ENCODE results near the gene RPL29.

RPL29 gene

DNA sequence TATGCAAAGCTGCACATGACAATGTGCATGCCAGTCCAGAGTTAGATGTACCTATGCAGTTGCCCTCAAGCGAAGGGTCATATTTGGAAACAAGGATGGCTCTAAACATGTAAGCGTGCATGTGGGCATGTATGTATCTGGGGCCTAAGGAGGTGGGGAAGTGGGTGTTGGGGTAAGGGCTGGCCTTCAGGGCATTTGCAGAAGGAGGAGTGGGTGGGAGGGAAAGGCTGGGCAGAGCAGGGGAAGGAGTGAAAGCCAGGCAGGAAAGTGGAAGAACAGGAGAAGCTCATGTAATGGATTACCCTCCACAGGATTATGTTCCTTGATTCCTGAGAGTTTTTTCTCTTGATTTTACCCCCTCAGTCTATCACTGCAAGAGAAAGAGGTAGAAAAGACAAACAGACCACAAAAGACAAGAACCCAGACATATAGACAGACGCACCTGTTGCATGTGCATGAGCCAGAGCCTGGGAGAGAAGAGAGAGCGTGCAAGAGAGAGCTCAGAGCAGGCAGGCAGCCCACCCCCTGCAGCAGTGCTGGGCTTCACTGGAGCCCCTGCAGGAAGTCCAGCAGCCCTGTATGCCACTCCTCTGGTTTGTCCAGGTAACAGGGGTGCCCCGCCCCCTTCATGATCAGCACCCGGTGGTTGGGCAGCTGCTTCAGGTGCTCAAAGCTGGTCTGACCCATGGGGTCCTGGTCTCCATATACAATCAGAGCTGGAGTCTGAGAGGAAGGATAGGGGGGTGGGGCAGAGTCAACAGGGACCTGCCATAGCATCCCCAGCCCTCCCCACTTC is 26.6 kb downstream of the RPL29 start:
- 0 out of 2 replicates have a peak, but pooled peaks have one; percentile 35 for TF ChIP-seq ZBTB7A (IDR thresholded peaks at IDR 0.05; ENCODE audit: low read depth)
- no peak for TF ChIP-seq RAD21 (IDR thresholded peaks at IDR 0.05; ENCODE audit: low read depth)
- no peak for TF ChIP-seq EGR1 (IDR thresholded peaks at IDR 0.05)

DNA sequence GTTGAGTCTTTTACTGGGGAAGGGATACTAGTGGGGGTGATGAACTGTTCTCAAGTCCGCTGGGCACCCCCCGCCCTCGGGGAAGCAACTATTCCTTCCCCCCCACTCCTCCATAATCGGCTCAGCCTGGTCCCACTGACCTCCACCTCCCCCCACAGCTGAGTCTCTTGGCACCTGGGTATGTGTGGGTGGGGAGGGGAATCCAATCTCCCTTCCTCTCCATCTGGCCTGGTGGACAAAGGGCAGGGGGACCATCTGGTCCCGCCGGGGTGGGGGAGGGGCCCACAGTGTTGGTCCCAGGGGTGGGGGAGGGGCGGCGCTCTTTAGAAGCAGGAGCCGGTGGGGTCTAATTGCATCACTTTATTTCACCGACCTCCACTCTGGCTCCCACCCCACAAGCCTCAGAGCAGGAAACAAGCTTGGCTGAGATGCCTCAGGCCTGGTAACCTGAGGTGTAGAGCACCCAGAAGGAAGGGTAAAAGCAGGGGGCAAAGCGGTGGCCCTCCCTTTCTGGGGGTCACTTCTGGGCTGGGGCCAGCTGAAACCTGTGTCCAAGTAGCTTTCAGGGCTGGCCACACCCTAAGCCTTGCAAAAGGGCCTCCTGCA is 27.4 kb downstream of the RPL29 start:
- TF ChIP-seq FOXM1 (IDR thresholded peaks at IDR 0.05; ENCODE audit: borderline replicate concordance, low read depth) = no peak
- TF ChIP-seq TEAD4 (IDR thresholded peaks at IDR 0.05) = no peak
- TF ChIP-seq, protein P1, sequence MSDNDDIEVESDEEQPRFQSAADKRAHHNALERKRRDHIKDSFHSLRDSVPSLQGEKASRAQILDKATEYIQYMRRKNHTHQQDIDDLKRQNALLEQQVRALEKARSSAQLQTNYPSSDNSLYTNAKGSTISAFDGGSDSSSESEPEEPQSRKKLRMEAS (IDR thresholded peaks at IDR 0.05) = no peak
- TF ChIP-seq ZBTB7A (IDR thresholded peaks at IDR 0.05; ENCODE audit: low read depth) = no peak
- no peak for TF ChIP-seq EP300 (IDR thresholded peaks at IDR 0.05; ENCODE audit: borderline replicate concordance)
- no peak for TF ChIP-seq CEBPB (IDR thresholded peaks at IDR 0.05)
- 0 out of 2 replicates have a peak, but pooled peaks have one; percentile 17 for TF ChIP-seq TCF12 (IDR thresholded peaks at IDR 0.05; ENCODE audit: low read depth)
- TF ChIP-seq, protein P2, sequence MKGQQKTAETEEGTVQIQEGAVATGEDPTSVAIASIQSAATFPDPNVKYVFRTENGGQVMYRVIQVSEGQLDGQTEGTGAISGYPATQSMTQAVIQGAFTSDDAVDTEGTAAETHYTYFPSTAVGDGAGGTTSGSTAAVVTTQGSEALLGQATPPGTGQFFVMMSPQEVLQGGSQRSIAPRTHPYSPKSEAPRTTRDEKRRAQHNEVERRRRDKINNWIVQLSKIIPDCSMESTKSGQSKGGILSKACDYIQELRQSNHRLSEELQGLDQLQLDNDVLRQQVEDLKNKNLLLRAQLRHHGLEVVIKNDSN (IDR thresholded peaks at IDR 0.05) = no peak
- no peak for TF ChIP-seq CREB1 (IDR thresholded peaks at IDR 0.05; ENCODE audit: low read depth)
- TF ChIP-seq EGR1 (IDR thresholded peaks at IDR 0.05) = 0 out of 2 replicates have a peak, but pooled peaks have one; percentile 19
- no peak for TF ChIP-seq RAD21 (IDR thresholded peaks at IDR 0.05; ENCODE audit: low read depth)

DNA sequence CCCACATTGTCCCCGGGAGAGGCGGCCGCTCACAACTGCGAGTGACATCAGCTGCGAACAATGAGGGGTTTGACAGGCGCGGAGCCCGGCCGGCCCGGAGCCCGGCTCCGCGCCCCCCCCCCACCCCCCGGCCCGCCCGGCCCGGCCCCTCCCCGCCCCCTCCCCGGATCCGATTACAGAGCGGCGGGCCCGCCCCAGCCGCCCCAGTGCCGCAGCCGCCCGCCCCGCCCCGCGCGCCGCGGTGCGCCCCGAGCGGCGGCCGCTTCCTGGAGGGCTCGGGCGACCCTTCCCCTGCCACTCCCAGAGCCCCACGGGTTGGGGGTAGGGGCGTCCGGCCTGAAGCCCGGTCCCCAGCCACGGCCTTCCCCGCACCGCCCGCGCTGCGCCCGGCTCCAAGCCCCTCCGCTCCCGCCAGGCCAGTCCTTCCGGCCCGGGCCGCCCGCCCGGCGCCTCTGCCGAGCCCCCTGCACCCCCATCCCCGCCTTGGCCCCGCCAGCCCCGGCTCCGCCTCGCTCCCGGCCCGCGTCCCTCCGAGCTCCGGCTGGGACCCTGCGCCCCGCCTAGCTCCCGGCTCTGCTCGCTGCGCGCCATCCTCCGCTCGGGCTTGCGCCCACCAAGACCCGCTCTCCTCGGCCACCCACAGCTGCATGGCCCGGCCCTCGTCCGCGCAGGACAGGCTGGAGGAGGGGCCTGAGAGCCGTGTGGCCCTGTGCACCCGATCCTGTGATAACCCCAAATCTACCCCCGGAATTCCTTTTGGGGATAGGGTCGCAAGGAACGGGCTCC is 28.1 kb downstream of the RPL29 start, which contains the start of gene PCBP4:
PCBP4 (minus strand) TSS at position 71 of the 786 bp plus-strand sequence. CDS start 6,214 bp downstream, outside the sequence.
- TF ChIP-seq EP300 (IDR thresholded peaks at IDR 0.05; ENCODE audit: borderline replicate concordance) (no peak), ZBTB7A (IDR thresholded peaks at IDR 0.05; ENCODE audit: low read depth) (peak; percentile 87)

DNA sequence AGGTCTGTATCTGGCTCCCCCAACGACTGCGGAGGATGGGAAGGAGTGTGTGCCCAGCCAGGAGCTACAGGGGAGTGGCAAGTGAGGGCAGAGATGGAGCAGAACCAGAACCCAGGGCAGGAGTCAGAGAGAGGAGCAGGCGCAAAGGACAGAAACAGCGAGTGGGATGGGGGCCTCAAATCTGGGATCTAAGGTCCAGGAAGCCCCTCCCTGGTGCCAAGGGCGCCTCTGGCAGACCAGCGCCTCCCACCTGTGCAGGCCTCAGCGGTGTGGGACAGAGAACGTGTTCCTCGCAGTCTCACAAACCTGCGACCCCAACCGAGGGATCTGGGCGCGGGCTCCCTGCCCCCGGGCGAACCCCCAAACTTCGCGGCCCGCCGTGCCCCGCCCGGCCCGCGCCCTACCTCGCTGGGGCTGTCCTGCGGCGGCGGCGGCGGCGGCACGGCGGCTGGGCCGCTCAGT is 28.7 kb downstream of the RPL29 start:
- TF ChIP-seq TEAD4 (IDR thresholded peaks at IDR 0.05) (no peak), EGR1 (IDR thresholded peaks at IDR 0.05) (no peak), EP300 (IDR thresholded peaks at IDR 0.05; ENCODE audit: borderline replicate concordance) (no peak), RAD21 (IDR thresholded peaks at IDR 0.05; ENCODE audit: low read depth) (no peak), YY1 (IDR thresholded peaks at IDR 0.05; ENCODE audit: low read depth) (no peak), CREB1 (IDR thresholded peaks at IDR 0.05; ENCODE audit: low read depth) (no peak), NFIC (IDR thresholded peaks at IDR 0.05) (no peak), TAF1 (IDR thresholded peaks at IDR 0.05; ENCODE audit: low read depth) (no peak), TCF12 (IDR thresholded peaks at IDR 0.05; ENCODE audit: low read depth) (no peak), ZBTB7A (IDR thresholded peaks at IDR 0.05; ENCODE audit: low read depth) (no peak), FOXM1 (IDR thresholded peaks at IDR 0.05; ENCODE audit: borderline replicate concordance, low read depth) (no peak), CEBPB (IDR thresholded peaks at IDR 0.05) (no peak)
- TF ChIP-seq, protein P2 (IDR thresholded peaks at IDR 0.05) = no peak
- TF ChIP-seq, protein P3, sequence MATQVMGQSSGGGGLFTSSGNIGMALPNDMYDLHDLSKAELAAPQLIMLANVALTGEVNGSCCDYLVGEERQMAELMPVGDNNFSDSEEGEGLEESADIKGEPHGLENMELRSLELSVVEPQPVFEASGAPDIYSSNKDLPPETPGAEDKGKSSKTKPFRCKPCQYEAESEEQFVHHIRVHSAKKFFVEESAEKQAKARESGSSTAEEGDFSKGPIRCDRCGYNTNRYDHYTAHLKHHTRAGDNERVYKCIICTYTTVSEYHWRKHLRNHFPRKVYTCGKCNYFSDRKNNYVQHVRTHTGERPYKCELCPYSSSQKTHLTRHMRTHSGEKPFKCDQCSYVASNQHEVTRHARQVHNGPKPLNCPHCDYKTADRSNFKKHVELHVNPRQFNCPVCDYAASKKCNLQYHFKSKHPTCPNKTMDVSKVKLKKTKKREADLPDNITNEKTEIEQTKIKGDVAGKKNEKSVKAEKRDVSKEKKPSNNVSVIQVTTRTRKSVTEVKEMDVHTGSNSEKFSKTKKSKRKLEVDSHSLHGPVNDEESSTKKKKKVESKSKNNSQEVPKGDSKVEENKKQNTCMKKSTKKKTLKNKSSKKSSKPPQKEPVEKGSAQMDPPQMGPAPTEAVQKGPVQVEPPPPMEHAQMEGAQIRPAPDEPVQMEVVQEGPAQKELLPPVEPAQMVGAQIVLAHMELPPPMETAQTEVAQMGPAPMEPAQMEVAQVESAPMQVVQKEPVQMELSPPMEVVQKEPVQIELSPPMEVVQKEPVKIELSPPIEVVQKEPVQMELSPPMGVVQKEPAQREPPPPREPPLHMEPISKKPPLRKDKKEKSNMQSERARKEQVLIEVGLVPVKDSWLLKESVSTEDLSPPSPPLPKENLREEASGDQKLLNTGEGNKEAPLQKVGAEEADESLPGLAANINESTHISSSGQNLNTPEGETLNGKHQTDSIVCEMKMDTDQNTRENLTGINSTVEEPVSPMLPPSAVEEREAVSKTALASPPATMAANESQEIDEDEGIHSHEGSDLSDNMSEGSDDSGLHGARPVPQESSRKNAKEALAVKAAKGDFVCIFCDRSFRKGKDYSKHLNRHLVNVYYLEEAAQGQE (IDR thresholded peaks at IDR 0.05; ENCODE audit: low read depth) = no peak
- TF ChIP-seq, protein P1 (IDR thresholded peaks at IDR 0.05) = no peak

DNA sequence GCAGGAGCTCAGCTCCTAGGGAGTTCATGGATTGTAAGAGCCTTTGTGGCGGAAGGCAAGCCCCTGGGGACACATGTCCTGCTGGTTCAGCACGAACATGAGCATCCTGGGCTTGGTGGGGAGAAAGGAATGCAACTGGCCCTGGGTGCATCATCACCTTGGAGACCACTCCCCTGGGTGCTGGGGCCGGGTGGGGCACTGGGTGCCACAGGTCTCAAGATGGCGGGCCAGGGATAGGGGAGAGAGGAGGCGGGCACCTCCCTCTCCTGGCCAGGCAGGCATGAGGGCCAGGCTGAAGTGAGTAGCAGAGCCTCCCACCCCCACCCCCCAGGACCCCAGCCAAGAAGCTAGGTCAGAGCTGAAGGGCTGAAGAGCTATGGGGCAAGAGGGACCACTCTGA is 29.2 kb downstream of the RPL29 start:
- TF ChIP-seq ZBTB7A (IDR thresholded peaks at IDR 0.05; ENCODE audit: low read depth) = no peak
- TF ChIP-seq RAD21 (IDR thresholded peaks at IDR 0.05; ENCODE audit: low read depth) = no peak

DNA sequence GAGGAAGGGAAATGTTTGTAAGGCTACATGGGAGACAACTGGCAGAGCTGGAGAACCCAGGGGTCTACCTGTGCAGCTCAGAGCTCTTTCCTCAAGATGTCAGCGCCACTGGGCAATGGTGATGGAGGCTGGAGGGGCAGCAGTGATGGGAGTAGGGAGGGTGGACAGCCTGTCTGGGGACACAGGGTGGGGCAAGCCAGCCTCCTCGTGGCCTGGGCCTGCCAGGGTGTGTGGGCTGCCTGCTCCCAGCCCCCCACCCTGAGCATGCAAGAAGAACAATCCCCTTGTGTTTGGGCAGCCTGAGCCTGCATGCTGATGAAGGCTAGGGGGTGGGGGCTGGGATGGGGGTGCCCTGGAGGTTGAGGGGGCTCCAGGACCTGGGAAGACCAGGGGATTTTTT is 29.7 kb downstream of the RPL29 start:
- TF ChIP-seq YY1 (IDR thresholded peaks at IDR 0.05; ENCODE audit: low read depth) (no peak), TCF12 (IDR thresholded peaks at IDR 0.05; ENCODE audit: low read depth) (no peak), TAF1 (IDR thresholded peaks at IDR 0.05; ENCODE audit: low read depth) (no peak), NFIC (IDR thresholded peaks at IDR 0.05) (no peak), TEAD4 (IDR thresholded peaks at IDR 0.05) (no peak), ZBTB7A (IDR thresholded peaks at IDR 0.05; ENCODE audit: low read depth) (no peak)
- TF ChIP-seq, protein P1 (IDR thresholded peaks at IDR 0.05) = no peak
- TF ChIP-seq, protein P3 (IDR thresholded peaks at IDR 0.05; ENCODE audit: low read depth) = no peak
